SJSA1 (cell line): ENCODE measurements around the gene ARFRP1. TPM values are rescaled to one million over a fixed set of nuclear protein-coding genes. Genes with fewer than 3 reads are reported as not detected.

Experiments used
- DNase-seq, 2 experiments: peaks; one replicate each; pipeline ENCODE4 v3.0.0-alpha.2; 2015 to 2020; ENCODE audit warnings: low spot score in 2 of 2, low read depth in 1 of 2
- H3K27ac ChIP-seq: fragments of 250-450 bp; sonication (Bioruptor Pico); 2 replicates; pipeline ENCODE4 v1.5.1; 2020; ENCODE audit warnings: mild to moderate bottlenecking, moderate library complexity
- H3K27me3 ChIP-seq: fragments of 250-450 bp; sonication (Bioruptor Pico); replicated peaks from 2 replicates; pipeline ENCODE4 v1.5.1; 2020; ENCODE audit warnings: mild to moderate bottlenecking, moderate library complexity
- H3K36me3 ChIP-seq: fragments of 250-450 bp; sonication (Bioruptor Pico); 2 replicates; pipeline ENCODE4 v1.5.1; 2020; ENCODE audit warnings: mild to moderate bottlenecking
- H3K4me1 ChIP-seq: fragments of 250-450 bp; sonication (Bioruptor Pico); replicated peaks from 2 replicates; pipeline ENCODE4 v1.6.1; 2021; ENCODE audit warnings: mild to moderate bottlenecking
- H3K4me3 ChIP-seq: fragments of 250-450 bp; sonication (Bioruptor Pico); 2 replicates; pipeline ENCODE4 v1.5.1; 2020; ENCODE audit warnings: mild to moderate bottlenecking
- H3K9me3 ChIP-seq: fragments of 250-450 bp; sonication (Bioruptor Pico); replicated peaks from 2 replicates; pipeline ENCODE4 v1.5.1; 2020; ENCODE audit warnings: mild to moderate bottlenecking
- total RNA-seq: library from RNA; depleted of rRNA; stranded (reverse); fragments of >200 nt; shearing (Covaris generic); gene quantifications from 2 replicates; pipeline ENCODE4 v1.2.3, GENCODE V29; 2014

Gene ARFRP1
- total RNA-seq, 1 experiment from 2014 or later = 49.1 TPM

DNA sequence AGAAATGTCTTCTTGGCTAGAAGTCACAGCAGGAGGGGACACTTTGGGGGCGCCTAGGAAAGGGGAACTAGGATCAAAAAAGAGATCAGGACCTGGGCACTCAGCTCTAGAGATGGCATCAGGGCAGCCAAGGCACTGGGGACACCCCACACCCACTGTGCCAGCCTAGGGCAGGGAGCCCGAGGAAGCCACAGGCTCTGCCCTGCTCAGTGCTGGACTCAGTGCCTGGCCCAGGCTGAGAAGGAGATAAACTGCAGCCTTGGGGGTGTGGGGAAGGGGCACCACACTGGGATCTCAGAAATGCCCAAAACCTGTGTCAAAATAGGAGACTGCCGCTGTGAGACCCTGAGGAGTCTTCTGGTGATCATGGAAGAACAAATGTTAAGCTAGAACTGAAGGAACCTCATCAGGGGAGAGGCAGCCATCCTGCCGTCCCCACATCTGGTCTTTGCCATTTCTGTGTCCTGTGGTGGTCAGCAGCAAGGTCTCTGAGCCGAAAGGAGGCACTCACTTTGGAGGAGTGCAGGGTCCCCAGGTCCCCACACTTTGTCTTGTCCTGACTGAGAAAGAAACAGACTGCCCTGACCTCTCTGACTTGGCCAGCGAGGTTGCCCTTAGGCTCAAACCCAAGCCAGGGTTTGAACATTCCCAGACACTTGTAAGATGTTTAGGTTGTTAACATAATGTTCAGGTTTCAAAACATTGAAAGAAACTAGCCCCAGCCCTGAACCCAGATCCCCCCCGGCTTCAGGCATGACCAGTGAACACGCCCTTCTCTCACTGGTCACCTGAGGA is 2.3 kb downstream of the ARFRP1 start:
- Histone ChIP-seq H3K36me3 (peaks cover 76% of the 10 kb centered on the region), H3K4me1 (peaks cover 24% of the 10 kb centered on the region), H3K9me3 (peaks cover 8% of the 10 kb centered on the region), H3K27me3 (no peaks in the 10 kb centered on the region), H3K4me3 (no peak overlapping the region), H3K27ac (no peak overlapping the region)
- DNase-seq = no peak

DNA sequence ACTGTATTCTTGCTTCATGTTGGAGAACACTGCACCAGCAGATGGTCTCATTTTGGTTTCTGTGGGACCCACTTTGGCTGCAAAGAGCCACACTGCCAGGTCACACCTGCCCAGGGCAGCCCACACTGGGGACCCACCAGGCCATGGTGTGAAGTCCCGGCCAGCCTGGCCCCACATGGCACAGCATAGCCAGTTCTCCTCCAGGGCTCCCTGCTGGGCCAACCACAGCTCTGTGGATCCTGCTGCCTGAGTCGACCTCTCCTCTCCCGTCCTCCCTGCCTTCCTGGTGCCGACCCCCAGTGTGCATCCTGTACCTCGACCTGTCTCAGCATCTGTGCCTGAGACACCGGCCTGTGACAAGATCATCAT is 3.0 kb downstream of the ARFRP1 start:
- Histone ChIP-seq H3K4me1 (peaks cover 28% of the 10 kb centered on the region), H3K27ac (no peak overlapping the region), H3K36me3 (peaks cover 78% of the 10 kb centered on the region), H3K4me3 (no peak overlapping the region), H3K9me3 (peaks cover 8% of the 10 kb centered on the region), H3K27me3 (no peaks in the 10 kb centered on the region)
- DNase-seq = no peak

DNA sequence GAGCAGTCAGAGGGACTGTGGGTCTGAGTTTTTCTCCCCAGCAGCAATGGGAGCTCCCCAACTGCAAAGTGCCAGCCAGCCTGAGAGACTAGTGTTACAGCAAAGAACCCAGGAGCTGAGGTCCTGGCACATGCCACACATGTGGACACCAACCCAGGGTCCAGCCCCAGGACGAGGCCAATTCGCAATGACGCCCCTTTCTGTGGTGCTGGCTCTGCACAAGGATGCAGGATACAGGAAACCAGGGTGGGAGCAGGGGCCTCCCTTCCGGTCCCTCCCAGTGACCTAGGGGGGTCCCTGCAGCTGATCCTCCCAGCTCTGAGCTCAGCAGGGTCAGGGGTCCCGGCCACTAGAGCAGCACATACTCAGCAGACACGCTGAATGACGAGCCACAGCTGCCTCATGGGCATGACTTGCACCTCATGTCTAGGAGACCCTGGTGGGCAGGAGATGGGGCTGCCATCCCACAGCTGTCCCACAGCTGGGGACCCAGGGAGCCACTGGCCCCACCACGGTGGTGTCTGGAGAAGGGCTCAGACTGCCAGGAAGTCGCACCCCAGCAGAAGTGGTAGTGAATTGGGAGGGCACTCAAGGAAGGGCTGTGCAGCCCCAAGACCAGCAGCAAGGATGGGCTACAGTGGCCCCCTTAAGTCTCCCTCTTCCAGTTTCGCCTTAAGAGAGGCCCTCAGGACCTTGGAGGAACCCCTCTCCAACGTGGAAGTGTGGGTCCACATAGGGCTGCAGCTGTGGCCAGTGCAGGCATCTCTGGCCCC is 3.6 kb downstream of the ARFRP1 start:
- Histone ChIP-seq H3K27ac (no peak overlapping the region), H3K27me3 (no peaks in the 10 kb centered on the region), H3K4me3 (no peak overlapping the region), H3K36me3 (peaks cover 78% of the 10 kb centered on the region), H3K9me3 (peaks cover 8% of the 10 kb centered on the region), H3K4me1 (peaks cover 33% of the 10 kb centered on the region)
- no peak for DNase-seq

DNA sequence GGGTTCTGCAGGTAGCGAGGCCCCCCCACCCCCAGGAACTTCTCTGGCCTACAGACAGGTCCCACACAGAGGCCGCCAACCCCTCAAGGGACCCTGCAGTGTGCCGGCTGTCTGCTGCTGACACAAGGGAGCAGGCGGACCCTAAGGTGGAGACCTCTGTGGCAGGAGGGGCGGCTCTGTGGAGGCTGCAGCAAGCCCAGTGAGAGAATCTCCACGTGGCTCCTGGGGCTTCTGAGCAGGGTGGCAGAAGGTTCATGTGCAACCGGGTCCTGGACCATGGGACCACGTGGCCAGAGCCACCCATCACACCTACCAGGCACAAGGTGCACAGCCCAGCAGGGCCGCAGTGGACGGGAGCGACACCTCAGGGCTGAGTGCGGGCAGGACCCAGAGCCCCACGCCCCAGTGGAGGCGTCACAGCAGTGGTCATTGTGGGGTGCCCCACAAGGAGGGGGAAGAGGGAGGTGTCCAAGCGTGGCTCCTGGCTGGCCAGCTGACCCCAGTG is 4.3 kb downstream of the ARFRP1 start:
- DNase-seq = no peak
- no peak overlapping the region for H3K4me3 ChIP-seq
- H3K4me1 ChIP-seq = peaks cover 33% of the 10 kb centered on the region
- H3K9me3 ChIP-seq = peaks cover 8% of the 10 kb centered on the region
- no peak overlapping the region for H3K27ac ChIP-seq
- peaks cover 74% of the 10 kb centered on the region for H3K36me3 ChIP-seq
- H3K27me3 ChIP-seq = no peaks in the 10 kb centered on the region

DNA sequence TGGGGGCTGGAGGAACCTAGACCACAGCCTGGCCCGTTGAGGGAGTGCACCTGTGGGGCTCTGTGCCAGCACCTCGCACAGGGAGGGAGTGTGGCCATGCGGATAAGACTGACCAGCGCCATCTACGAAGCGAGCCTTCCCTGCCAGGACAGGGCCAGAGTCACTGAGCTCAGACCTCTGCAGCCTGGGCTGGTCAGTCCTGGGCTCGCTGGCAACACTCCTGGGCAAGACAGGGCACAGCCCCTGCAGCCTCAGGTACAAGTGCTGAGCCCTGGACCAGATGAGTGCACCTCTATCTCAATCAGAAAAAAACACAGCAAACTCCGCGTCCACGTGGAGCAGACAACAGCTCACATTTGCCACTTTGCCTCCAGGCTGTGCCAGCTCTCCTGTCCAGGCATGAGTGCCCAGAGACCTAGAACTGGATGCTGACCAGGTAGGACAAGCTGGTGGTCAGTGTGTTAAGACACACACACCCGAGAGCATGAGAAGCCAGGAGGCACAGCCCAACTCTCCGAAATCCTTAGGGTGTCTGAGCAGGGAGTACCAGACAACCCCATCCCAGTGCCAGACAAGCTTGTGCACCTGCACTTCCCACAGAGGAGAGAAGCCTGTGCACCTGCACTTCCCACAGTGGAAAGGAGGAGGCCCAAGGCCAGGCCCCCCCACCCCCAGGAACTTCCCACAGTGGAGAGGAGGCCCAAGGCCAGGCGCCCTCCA is 4.9 kb downstream of the ARFRP1 start:
- H3K27me3 ChIP-seq = no peaks in the 10 kb centered on the region
- H3K4me1 ChIP-seq = peaks cover 36% of the 10 kb centered on the region
- H3K36me3 ChIP-seq = peaks cover 74% of the 10 kb centered on the region
- peaks cover 7% of the 10 kb centered on the region for H3K9me3 ChIP-seq
- H3K4me3 ChIP-seq = no peak overlapping the region
- no peak overlapping the region for H3K27ac ChIP-seq
- no peak for DNase-seq

DNA sequence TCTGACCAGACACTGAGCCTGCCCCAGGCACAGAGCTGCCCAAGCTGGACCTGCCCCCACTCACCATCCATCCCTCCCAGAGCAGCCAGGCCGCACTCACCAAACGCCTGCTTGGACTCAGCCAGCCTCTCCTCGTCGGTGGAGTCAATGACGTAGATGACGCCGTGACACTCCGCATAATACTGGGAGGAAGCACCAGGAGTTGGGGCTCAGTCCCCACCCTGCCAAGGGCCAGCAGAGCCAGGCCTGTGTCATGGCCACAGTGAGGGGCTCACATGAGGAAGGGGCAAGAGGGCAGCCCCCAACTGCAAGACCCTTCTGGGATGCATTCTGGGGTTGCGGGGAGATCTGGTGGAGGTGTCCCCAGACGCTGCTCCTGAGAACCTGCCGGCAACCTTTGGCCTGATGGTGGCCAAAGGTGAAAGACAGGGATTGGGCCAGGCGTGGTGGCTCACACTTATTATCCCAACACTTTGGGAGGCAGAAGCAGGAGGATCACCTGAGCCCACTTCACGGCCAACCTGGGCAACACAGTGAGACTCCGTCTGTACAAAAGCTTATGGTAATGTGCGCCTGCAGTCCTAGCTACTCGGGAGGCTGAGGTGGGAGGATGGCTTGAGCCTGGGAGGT is 5.6 kb downstream of the ARFRP1 start:
- Histone ChIP-seq H3K9me3 (no peaks in the 10 kb centered on the region), H3K4me3 (no peak overlapping the region)

DNA sequence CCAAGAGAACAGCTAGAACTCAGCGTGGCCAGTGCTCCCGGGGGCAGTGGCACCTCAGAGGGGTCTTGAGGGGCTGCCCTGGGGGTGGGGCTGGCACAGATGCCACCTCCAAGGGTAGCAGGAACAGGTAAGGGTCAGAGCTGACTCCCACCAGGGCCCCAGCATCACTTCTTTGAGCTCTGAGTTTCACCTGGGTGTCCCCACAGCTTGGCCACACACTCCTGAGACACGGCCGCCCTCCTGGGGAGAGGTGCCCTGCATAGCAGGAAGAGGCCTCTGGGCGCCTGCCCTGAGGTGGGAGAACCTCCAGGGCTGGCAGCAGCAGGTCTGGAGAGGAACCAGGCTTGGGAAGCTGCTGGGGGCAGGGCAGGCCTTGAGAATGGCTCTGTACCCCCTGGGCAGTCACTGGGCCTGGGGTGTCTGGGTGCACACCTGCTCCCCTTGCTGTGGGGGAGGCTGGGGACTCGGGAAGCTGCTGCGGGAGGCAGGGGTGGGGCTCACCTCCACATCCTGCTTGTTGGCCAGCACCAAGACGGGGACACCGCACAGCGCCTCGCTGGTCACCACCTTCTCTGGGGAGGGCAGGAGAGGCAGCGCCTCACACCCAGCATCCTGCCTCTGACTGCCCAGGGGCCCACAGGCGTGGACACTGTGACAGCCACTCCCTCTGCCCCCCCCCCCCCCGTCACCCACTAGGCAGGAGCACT is 6.3 kb downstream of the ARFRP1 start:
- H3K9me3 ChIP-seq = no peaks in the 10 kb centered on the region
- no peak overlapping the region for H3K27ac ChIP-seq
- H3K36me3 ChIP-seq = peaks cover 74% of the 10 kb centered on the region
- H3K4me1 ChIP-seq = peaks cover 30% of the 10 kb centered on the region
- no peak overlapping the region for H3K4me3 ChIP-seq
- no peaks in the 10 kb centered on the region for H3K27me3 ChIP-seq
- no peak for DNase-seq

More for the DNA sequence above, 5.6 kb downstream of the ARFRP1 start:
- peaks cover 74% of the 10 kb centered on the region for H3K36me3 ChIP-seq
- DNase-seq = no peak
- no peaks in the 10 kb centered on the region for H3K27me3 ChIP-seq
- peaks cover 35% of the 10 kb centered on the region for H3K4me1 ChIP-seq
- H3K27ac ChIP-seq = no peak overlapping the region

DNA sequence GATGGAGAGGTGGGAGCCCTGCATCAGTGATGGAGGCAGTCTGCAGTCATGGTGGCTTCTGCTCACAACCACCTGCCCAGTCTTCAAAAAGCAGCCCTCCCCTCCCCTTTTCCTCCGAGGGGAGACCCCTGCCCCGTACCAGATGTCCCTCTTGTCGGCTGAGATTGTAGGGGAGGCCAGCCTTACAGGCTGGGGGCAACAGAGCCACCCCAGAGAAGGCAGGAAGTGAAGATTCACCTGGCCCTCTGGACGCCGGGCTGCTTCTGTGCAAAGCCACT is 6.8 kb downstream of the ARFRP1 start:
- peaks cover 72% of the 10 kb centered on the region for H3K36me3 ChIP-seq
- peaks cover 27% of the 10 kb centered on the region for H3K4me1 ChIP-seq
- H3K27me3 ChIP-seq = no peaks in the 10 kb centered on the region
- H3K9me3 ChIP-seq = no peaks in the 10 kb centered on the region
- no peak overlapping the region for H3K27ac ChIP-seq
- no peak overlapping the region for H3K4me3 ChIP-seq
- DNase-seq = no peak

DNA sequence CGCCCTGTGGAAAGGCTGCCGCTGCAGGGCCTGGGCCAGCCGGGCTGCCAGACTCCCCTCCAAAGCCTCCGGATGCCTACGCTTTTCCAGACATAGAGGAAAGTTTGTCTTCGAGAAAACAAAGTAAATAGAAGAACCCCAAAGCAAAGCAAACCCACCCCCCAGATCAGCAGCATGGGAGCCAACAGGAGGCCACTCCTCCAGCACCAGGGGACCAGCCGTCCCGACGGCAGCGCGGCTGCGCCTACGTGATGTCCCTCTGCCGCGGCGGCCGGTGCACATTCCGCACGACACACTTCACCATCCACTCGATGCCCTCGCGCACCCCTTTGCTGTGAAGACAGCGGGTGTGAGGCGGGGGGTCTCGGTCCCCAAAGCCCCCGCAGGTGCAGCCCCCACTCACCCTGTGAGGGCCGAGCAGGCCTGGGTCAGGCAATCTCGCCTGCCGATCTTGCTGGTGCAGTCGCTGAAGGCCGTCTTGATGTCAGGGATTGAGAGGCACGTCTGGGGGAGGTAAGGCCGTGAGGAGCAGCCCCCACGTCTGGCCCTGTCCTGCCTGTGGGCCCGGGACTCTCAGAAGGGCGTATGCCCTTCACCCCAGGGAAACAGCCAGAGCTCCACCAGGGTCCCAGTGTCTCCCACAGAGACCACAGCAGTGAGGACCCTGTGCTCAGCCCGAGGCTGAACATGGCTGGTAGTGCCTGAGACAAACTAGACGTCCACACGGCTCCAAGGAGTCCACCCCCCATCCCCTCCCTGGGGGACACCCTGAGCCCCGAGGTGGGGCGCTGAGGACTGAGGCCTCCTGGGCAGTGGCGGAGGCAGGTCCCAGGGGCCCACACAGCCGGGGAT is 7.4 kb downstream of the ARFRP1 start:
- no peak overlapping the region for H3K4me3 ChIP-seq
- H3K4me1 ChIP-seq = peaks cover 27% of the 10 kb centered on the region
- H3K9me3 ChIP-seq = no peaks in the 10 kb centered on the region
- DNase-seq = no peak
- H3K27ac ChIP-seq = peak overlapping the region; percentile 92; the same call in 1 of the 2 replicates
- no peaks in the 10 kb centered on the region for H3K27me3 ChIP-seq
- peaks cover 72% of the 10 kb centered on the region for H3K36me3 ChIP-seq

DNA sequence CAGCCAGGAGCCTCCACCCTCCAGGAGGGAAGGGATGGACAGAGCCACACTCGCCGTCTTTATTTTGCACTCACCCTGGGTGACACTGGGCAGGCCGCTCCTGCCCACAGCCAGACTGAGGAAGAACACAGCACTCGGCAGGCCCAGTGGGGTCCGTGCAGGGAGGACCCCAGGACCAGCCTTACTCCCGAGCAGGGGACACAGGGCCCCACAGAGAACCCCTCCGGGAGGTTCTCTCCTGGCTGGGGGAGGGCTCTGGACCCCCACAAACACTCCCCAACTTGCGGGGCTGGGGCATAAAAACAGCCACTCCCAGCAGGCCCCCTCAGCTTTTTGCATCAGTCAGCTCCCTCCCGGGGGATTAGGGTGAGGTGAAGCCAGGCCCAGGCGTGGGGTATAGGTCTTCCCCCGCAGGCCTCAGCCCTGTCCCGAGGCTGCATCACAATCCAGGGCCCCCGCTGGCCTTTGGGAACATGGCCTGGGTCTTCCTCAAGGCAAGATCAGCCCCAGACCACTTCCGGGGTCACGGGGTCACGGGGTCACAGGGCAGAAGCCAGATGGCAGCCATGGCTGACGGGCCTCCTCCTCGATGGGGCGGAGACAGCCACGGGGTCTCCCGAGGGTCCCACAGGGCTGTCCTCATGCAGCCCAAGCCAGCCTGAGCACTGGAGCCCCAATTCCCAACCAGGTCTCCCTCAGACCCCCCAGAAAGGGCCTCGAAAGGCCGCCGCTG is 8.1 kb downstream of the ARFRP1 start:
- Histone ChIP-seq H3K4me1 (peaks cover 27% of the 10 kb centered on the region), H3K36me3 (peaks cover 70% of the 10 kb centered on the region), H3K4me3 (no peak overlapping the region), H3K27ac (peak overlapping the region; percentile 92), H3K9me3 (no peaks in the 10 kb centered on the region), H3K27me3 (no peaks in the 10 kb centered on the region)
- no peak for DNase-seq

DNA sequence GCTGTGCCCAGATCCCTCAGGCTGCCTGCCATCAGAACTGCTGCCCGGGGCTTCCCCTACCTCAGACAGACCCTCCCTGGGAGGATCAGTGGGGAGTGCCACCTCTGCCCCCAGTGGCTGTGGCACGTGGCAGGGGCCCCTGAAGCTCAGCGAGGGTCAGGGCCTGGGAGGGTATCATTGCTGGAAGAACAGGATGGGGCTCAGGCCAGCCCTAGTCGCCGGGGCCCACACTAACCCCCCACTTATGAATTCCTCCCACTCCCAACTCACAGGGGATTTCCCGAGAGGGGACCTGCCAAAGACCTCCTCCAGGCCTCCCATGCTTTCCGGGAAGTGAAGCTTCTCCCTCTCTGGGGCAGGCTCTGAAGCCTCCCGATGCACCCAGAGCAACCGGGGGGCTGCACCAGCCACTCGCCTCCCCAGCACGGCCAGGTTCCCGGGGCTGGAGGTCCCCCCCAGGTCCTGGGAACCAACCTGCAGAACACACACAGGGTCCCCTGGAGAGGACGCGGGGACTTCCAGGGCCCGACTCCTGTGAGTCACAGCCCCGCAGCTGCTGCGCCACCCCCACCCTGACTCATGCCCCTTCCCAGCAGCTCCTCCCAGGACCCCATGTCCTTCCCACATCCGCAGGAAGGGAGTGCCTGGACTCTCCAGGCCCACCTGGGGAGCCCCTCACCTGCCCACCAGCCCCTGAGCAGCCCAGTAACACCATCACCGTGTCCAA is 8.9 kb downstream of the ARFRP1 start:
- H3K4me1 ChIP-seq = peaks cover 27% of the 10 kb centered on the region
- H3K27me3 ChIP-seq = no peaks in the 10 kb centered on the region
- no peaks in the 10 kb centered on the region for H3K9me3 ChIP-seq
- H3K27ac ChIP-seq = peak overlapping the region; percentile 92
- H3K4me3 ChIP-seq = no peak overlapping the region
- peak; percentile 91 to 95 for DNase-seq
- H3K36me3 ChIP-seq = peaks cover 70% of the 10 kb centered on the region
